SK-N-MC (cell line): ENCODE measurements around the gene CFAP61.

Experiments
- EZH2 ChIP-seq: fragments of 200-600 bp; sonication (generic); IDR thresholded peaks from one replicate; pipeline ENCODE4 v1.6.1; 2017; ENCODE audit warnings: antibody characterized with exemption
- FOXP2 ChIP-seq: optimal IDR thresholded peaks from 2 replicates; pipeline ENCODE3; 2011; ENCODE audit warnings: mild to moderate bottlenecking, moderate library complexity; ENCODE audit not compliant: insufficient read depth; ENCODE audit errors: extremely low read length, control extremely low read depth
- POLR2AphosphoS5 ChIP-seq: IDR thresholded peaks from 2 replicates; pipeline ENCODE4 v1.6.1; 2012; ENCODE audit warnings: mild to moderate bottlenecking, low read depth, low read length, borderline replicate concordance

GRCh38 chr20:20230741-20231140 is 178.4 kb downstream of the CFAP61 start:
- no peak for TF ChIP-seq EZH2
- TF ChIP-seq POLR2AphosphoS5, result no peak
- no peak for TF ChIP-seq FOXP2
